Activated CD8-positive, alpha-beta memory T cell treated with anti-CD3 and anti-CD28 coated beads for 36 hours (primary cell): ENCODE measurements around the gene MUC2. TPM values are rescaled to one million over a fixed set of nuclear protein-coding genes. Genes with fewer than 3 reads are reported as not detected.

Experiments
- CTCF ChIA-PET: fragments of 350-600 bp; sonication (Branson Sonifier 250); formaldehyde crosslinking; loops from one replicate; lab custom pipeline; 2021; ENCODE audit warnings: antibody characterized with exemption; lab: Charles Lee
- POLR2A ChIA-PET: fragments of 350-600 bp; sonication (Branson Sonifier 250); formaldehyde crosslinking; loops from one replicate; lab custom pipeline; 2021; ENCODE audit warnings: antibody characterized with exemption; lab: Charles Lee
- total RNA-seq, 2 experiments: library from RNA; stranded (reverse); gene quantifications; one replicate each; pipeline ENCODE4 v1.2.3, GENCODE V29; 2021

Gene MUC2
- total RNA-seq, 2 experiments from 2014 or later: not detected

DNA sequence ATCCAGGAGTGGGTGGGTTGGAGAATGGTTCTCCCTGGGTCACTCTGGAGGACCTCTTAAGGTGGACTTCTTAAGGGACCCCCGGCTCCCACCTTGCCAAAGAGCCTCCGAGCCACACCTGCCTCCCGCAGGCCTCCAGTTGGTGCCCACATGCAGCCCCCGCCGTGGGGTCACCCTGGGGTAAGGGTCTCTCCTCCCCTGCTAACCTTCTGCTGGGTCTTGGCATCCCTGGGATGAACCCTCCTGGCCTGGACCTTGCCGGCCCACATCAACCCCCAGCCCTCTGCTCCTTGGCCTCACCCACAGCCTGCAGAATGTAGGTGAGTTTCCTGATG lies 25.6 kb upstream of the MUC2 start:
- POLR2A ChIA-PET: no interaction called here
- CTCF ChIA-PET: interaction anchor here (3.0 kb wide), 1 partner anchor 201 kb away, joined by 25 read pairs; no protein-coding TSS in a partner anchor

- CTCF ChIA-PET: interaction anchor here (3.0 kb wide), 1 partner anchor 201 kb away, joined by 25 read pairs; no protein-coding TSS in a partner anchor
- POLR2A ChIA-PET: no interaction called here
These were observed 25.2 kb upstream of the MUC2 start for GRCh38 chr11:1049431-1049891.

DNA sequence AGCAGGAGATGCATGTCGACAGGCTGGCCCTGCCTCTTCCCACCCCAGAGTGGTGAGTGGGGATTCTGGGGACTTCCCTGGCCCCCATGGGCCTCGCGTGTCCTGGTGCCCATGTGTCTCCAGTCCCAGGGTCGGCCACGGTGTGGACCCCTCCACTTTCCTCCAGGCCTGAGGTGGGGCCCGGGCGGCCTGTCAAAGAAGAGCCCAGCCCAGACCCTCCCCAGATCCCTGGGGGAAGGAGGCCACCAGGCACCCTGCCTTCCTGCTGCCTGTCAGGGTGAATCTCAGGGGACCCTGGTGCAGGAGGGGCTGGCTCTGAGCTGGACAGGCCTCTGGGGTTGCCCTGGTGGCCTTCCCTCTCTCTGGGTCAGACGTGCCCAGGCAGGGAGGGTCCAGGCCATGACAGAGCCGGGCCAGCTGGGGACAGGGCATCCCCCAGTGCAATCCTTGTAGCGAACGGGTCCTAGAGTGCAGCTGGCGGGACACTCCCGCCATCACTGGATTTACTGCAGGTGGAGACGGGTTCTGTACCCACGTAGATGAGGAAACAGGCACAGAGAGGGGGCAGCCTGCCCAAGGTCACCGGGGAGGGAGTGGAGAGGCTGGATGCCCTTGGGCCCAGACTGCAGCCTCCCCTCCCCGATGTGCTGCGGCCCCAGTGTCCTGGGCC lies 24.6 kb upstream of the MUC2 start:
- ChIA-PET CTCF (interaction anchor here (0.5 to 3.0 kb wide), 7 partner anchors 9 to 219 kb away, joined by 3 to 25 read pairs (median 3); partner anchors contain the start of gene TSPAN4), POLR2A (no interaction called here)

DNA sequence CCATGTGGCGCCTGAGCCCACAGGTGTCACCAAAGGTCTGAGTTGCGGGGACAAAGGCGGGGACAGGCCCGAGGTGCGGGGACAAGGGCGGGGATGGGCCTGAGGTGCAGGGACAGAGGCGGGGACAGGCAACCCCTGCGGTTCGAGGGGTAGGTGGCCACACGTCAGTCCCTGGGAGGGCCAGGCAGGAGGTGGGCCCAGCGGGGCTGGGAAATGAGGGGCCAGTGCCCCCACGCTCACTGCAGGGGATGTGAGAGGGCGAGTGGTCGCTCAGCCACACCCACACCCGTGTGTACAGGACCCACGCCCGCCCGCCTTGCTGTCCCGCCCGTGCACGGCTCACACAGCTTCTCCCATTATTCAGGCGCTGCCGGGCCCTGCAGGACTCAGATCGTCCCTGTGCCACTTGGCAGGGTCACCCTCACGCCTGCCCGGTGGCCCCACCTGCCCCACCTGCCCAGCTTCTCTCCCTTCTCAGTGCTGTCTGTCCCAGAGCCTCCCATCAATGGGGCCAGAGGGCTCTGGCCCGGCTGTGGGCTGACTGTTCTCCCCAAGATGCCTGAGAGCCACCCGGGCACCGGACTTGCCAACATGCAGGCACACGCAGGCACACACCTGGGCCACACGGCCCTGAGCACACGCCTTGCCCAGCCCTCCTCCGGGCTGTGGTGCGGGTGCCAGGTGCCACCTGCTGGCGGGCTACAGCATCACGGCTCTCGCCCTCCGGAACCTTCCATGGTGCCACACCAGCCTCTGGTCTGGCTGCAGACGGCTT lies 23.9 kb upstream of the MUC2 start:
- POLR2A ChIA-PET: no interaction called here
- CTCF ChIA-PET: interaction anchor here (0.5 to 3.0 kb wide), 13 partner anchors 9 to 220 kb away, joined by 3 to 25 read pairs (median 3); partner anchors contain the start of genes AP2A2, MUC2 and TSPAN4

GRCh38 chr11:1051356-1052132 lies 23.1 kb upstream of the MUC2 start:
- ChIA-PET CTCF (interaction anchor here (0.6 to 3.0 kb wide), 12 partner anchors 10 to 220 kb away, joined by 3 to 25 read pairs (median 3); partner anchors contain the start of genes AP2A2, CHID1, MUC2 and TSPAN4), POLR2A (no interaction called here)

DNA sequence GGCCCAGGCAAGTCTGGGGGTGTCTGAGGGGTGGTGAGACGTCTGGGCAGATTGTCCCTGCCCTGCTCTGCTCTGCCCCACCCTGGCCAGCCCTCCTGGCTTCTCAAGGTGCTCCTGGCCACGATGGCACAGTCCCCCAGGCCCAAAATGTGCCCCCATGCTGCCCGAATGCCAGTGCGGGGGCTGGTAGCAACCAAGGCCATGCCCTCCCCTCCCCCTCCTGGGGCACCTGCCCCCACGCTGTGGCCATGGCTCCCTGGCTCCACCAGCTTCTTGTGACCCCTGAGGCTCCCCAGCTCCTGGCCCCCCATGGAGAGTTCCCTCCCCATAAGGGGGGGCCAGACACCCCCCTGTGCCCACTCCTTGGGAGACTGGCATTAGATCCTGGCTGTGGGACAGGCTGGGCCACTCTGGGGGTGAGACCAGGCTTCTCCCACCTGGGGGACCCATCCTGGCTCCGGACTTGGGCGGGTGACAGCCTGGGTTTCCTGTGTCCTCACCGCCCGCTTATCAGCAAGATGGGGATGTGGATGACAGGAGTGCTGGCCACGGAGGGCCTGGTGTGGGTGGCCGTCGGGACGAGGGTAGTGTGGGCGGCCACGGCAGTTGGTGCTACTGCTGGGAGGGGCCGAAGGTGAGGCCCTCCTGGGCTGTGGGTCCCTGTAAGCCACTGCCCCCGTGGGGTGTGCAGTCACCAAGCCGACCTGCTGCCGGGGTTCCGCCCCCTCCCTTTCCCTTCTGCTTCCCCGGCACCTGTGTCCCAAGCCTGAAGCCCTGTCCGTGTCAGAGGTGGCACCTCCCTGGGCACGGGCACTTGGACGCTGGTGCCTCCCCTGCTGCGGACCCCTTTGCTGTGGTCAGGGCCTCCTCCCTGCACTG lies 22.3 kb upstream of the MUC2 start:
- ChIA-PET POLR2A (no interaction called here), CTCF (interaction anchor here (0.9 to 3.0 kb wide), 8 partner anchors 11 to 209 kb away, joined by 3 to 25 read pairs (median 4); partner anchors contain the start of genes CHID1, MUC2 and TSPAN4)

- POLR2A ChIA-PET: no interaction called here
- CTCF ChIA-PET: interaction anchor here (0.6 to 1.8 kb wide), 3 partner anchors 147 to 205 kb away, joined by 3 to 5 read pairs (median 5); no protein-coding TSS in a partner anchor
These were observed 21.4 kb upstream of the MUC2 start for GRCh38 chr11:1053121-1053901.

DNA sequence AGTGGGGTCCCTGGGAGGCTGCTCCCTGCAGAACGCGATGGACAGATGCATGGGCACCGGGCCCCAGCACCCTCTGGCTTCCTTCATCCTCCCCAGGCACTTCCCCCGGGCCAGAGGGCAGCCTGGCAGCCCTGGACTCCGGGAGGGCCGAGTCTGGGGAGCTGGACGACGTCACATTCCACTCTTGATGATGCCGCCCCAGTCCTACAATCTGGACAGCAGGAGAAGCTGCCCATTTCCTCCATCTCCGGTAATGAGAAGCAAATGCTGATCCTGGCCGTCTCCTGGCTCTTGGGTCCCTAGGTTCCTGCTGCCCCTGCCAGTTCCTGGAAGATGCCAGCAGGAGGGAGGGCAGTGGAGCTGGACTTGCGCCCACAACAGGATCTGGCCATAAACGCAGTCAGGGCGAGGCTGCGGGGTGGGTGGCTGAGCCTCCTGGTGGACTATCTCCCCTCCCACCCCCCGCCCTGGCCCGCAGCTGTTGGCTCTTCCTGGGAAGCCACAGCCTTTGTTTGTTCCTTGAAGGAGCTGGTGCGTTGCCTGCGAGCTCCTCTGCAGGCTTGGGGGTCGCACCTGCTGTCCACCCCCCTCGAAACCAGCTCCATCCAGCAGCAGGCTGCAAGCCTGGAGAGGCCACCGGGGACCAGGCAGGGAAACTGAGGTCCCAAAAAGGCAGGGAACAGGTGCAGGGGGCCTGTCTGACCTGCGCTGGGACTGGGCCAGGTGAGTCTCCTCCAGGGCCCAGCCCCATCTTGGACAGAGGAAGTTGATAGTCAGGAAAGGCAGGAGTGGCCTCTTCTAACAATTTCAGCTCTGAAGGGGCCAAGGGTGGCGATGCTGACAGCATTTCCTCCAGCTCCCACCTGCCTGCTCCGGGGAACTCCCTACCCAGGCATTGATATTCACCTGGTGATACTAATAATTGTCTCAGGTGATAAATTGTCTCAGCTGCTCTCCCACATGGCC lies 20.2 kb upstream of the MUC2 start:
- CTCF ChIA-PET: interaction anchor here (0.6 to 1.8 kb wide), 2 partner anchors 206 to 211 kb away, joined by 3 to 5 read pairs; no protein-coding TSS in a partner anchor

GRCh38 chr11:1055109-1055703 lies 19.5 kb upstream of the MUC2 start:
- ChIA-PET POLR2A (no interaction called here), CTCF (interaction anchor here (0.6 to 1.8 kb wide), 2 partner anchors 207 to 212 kb away, joined by 3 to 5 read pairs; no protein-coding TSS in a partner anchor)

More for the DNA sequence above, 20.2 kb upstream of the MUC2 start:
- POLR2A ChIA-PET: no interaction called here

DNA sequence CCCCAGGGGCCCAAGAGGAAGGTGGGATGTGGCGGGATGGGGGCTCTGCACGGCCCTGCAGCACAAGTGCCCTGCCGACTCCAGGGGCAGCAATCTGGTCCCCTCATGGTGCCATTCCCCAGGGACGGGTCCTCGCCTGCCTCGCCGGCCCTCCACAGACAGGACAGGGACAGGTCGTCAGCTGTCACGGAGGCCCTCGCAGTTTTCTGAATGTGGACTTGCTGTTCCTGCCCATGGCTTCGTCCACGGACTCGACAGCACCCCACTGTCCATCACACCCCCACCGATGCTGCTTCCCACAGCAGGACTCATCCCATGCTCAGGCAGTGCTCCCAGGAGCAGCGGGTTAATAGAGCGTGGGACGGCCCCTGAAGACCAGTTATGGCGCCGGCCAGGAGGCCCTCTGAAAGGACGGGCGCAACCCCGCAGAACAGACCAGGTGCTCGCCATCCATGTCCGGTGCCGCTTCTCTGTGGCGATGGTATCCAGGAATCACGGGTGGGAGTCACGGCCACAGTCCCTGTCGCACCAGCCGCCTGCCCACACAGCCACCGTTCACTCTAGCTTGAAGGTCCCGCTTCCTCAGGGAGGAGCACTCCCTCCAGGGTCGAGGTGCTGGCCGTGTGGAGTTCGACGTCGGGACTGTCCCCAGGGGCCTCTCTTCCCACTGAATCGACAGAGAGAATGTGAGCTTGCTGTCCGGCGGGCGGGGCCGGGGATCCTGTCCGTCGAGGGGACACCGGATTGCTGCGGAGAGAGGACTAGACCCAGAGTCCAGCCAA lies 18.5 kb upstream of the MUC2 start:
- POLR2A ChIA-PET: no interaction called here
- CTCF ChIA-PET: no interaction called here

DNA sequence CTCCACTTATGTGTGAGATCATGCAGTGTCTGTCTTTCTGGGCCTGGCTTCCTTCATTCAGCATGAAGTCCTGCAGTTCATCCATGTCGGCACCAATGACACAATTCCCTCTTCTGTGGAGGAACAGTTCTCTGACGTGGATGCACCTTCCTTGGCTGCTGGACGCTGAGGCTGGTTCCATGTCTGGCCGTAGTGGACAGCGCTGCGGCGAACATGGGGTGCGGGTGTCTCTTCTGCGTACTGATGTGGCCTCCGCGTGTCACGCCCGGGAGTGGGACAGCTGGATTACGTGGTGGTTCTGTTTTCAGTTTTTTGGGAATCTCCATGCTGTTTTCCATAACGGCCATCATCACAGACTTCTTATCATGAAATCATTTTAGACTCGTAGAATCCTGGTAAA lies 16.9 kb upstream of the MUC2 start:
- POLR2A ChIA-PET: no interaction called here

GRCh38 chr11:1059759-1060158 lies 14.9 kb upstream of the MUC2 start:
- POLR2A ChIA-PET: no interaction called here
- CTCF ChIA-PET: no interaction called here

More for the DNA sequence above, 16.9 kb upstream of the MUC2 start:
- CTCF ChIA-PET: no interaction called here

DNA sequence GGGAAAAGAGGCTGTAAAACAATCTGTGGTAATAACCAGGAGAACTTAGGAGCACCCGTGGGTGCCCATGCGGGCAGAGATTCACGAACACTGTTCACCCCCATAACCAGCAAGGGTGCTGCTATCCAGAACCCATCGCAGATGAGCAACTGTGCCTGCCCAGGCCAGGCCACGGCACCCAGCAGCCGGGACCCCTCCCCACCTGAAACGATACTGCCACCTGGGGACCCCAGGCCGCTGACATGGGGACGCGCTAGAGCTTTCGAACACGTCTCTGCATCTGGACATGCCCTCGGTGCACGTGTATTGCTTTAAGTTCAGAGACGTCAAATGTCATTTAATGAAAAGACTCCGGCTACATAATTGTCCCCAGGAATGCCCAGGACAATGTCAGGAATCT lies 14.3 kb upstream of the MUC2 start:
- POLR2A ChIA-PET: no interaction called here
- CTCF ChIA-PET: no interaction called here

GRCh38 chr11:1060852-1061616 lies 13.6 kb upstream of the MUC2 start:
- ChIA-PET CTCF (no interaction called here), POLR2A (no interaction called here)
